GM15510 (cell line): Measurements from ENCODE around the gene LGMN.

Experiments
- POLR2A ChIP-seq: IDR thresholded peaks from 3 replicates; pipeline ENCODE4 v1.6.1; 2011; ENCODE audit warnings: borderline replicate concordance; ENCODE audit not compliant: insufficient read length; ENCODE audit errors: extremely low read depth

LGMN gene

GRCh38 chr14:92770484-92770883, 22.1 kb upstream of the LGMN start:
- TF ChIP-seq POLR2A, result no peak

DNA sequence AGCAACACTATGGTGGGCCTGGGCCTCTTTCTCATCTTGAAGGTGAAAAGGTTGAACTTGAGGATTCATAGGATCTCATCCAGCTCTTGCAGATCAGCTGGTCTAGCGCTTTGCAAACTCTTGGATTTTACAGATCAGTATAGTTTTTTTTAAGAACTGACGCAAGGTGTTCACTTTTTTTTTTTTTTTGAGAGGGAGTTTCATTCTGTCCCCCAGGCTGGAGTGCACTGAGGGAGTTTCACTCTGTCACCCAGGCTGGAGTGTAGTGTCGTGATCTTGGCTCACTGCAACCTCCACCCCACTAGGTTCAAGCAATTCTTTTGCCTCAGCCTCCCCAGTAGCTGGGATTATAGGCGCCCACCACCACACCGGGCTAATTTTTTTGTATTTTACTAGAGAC, 20.4 kb upstream of the LGMN start:
- TF ChIP-seq POLR2A, result no peak

- TF ChIP-seq POLR2A, result no peak
These were observed 12.0 kb upstream of the LGMN start for GRCh38 chr14:92760524-92760805.

DNA sequence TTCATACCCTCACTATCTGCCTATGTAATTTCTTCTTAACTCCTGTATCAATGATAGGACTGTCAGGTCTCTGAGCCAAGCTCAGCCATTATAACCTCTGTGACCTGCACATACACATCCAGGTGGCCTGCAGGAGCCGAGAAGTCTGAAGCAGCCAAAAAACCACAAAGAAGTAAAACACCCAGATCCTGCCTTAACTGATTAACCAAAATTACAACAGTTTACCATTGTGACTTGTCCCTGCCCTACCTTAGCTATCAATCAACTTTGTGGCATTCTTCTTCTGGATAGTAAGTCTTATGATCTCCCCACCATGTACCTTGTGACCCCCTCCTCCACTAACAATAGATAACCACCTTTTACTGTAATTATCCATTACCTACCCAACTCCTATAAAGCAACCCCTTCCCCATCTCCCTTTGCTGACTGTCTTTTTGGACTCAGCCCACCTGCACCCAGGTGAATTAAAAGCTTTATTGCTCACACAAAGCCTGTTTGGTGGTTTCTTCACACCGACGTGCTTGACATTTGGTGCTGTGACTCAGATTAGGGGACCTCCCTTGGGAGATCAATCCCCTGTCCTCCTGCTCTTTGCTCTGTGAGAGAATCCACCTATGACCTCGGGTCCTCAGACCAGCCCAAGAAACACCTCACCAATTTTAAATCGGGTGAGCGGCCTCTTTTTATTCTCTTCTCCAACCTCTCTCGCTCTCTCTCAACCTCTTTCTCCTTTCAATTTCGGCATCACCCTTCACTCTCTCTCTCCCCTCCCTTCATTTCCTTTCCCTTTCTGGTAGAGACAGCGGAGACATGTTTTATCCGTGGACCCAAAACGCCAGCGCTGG, 11.5 kb upstream of the LGMN start:
- TF ChIP-seq POLR2A, result no peak

- TF ChIP-seq POLR2A, result no peak
These were observed 10.9 kb upstream of the LGMN start for GRCh38 chr14:92759300-92759678.

- TF ChIP-seq POLR2A, result no peak
These were observed 8.0 kb upstream of the LGMN start for GRCh38 chr14:92756446-92756845.

- no peak for TF ChIP-seq POLR2A
These were observed 7.1 kb upstream of the LGMN start for GRCh38 chr14:92755495-92755894.

DNA sequence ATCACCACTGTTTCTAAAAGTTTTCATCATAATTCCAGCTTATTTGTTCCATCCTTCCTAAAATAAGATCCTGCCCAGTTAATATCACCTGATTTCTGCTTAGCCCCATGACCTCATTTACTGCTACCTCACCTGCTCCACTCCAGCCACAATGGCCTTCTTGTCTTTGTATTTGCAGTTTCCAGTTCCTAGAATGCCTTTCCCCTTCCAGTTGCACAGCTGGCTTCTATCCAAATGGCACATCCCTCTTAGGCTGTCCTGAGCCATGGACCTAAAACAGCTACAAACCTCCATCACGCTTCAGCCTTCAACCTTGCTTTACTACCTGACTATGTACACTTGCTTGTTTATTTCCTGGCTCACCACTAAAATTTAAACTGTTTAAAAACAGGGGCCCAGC, 6.5 kb upstream of the LGMN start:
- TF ChIP-seq POLR2A, result no peak

GRCh38 chr14:92753250-92753649, 4.8 kb upstream of the LGMN start:
- no peak for TF ChIP-seq POLR2A

DNA sequence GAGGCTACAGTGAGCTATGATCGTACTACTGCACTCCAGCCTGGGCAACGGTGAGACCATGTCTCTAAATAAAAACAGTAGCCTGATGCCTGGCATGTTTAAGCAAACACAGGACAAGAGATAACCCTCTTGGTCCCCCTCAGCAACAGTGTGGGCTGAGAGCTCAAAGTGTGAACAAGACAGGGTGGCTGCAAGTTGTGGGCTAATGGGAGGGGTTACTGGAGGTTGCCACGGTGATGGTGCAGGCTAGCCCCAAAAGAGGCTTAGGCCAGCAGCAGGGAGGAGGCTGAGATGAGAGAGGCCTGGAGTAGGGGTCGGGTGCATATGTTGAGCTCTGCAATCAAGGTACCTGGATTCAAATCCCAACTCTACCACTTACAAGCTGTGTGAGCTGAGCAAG, 3.4 kb upstream of the LGMN start:
- TF ChIP-seq POLR2A, result no peak

- TF ChIP-seq POLR2A, result no peak
These were observed 2.6 kb upstream of the LGMN start for GRCh38 chr14:92750994-92751400.

DNA sequence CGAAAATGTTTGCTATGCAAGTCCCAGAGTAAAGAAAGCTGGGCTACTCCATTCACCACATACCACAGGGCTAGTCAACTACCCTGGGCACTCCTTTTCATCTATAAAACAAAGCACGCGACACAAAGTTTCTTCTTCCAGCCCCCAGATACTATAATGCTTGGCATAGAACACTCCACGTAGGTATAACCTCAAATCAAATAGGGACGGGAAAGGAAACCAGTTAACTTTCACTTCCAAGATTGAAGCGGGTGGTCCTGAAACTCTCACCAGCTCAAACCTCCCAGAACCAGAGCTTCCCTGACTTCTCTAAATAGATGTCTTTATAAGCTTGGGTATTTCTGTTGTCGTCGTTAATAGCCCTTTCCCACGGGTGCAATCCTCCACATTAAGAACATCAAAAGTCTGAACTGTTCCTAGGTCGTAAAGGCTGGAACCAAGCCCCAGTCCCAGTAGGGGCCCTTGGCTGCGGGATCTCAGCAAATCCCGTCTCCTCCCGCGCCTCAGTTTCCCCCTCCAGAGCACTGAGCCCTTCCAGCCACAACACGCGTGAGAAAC, 647 bp downstream of the LGMN start:
- no peak for TF ChIP-seq POLR2A

- TF ChIP-seq POLR2A, result no peak
These were observed 4.2 kb downstream of the LGMN start for GRCh38 chr14:92744198-92744597.

GRCh38 chr14:92740440-92740839, 8.0 kb downstream of the LGMN start:
- TF ChIP-seq POLR2A, result no peak

GRCh38 chr14:92737619-92738188, 10.7 kb downstream of the LGMN start:
- no peak for TF ChIP-seq POLR2A

GRCh38 chr14:92737206-92737605, 11.2 kb downstream of the LGMN start:
- no peak for TF ChIP-seq POLR2A
